Measurements from ENCODE around the gene CIBAR2. TPM values are rescaled to one million over a fixed set of nuclear protein-coding genes. Genes with fewer than 3 reads are reported as not detected.

Gene CIBAR2
- total and polyA plus RNA-seq, 9 of the 15 experiments (the other 6 are each of a cell fraction or from before 2014, with no cell fraction given): not detected

DNA sequence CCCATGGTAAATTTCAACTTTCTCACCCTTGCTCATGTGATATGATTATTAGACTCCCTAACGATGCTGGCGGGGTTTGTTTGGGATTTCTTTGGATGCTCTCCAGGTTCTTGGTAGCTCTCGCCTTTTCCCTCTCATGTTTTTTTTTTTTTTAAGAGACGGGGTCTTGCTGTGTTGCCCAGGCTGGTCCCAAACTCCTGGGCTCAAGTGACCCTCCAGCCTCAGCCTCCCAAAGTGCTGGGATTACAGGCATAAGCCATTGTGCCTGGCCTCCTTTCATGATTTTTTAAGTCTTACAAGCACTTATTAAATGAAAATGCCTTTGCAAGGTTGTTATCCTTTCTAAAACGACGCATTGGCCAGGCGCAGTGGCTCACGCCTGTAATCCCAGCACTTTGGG, 60.6 kb downstream of the CIBAR2 start (continued):
- TF ChIP-seq POLR3G (IDR thresholded peaks at IDR 0.05; ENCODE audit: extremely low read depth, insufficient read length, insufficient replicate concordance): no peak
- TF ChIP-seq RBM25 (IDR thresholded peaks at IDR 0.05; ENCODE audit: low read depth, low read length, severe bottlenecking): peak; percentile 26
- no peak for TF ChIP-seq ETV6 (IDR thresholded peaks at IDR 0.05; ENCODE audit: borderline replicate concordance in 1 of 2, low read depth in 2 of 2, low read length in 1 of 2)
- TF ChIP-seq ETV6 (CRISPR knock-in tag; IDR thresholded peaks at IDR 0.05; ENCODE audit: borderline replicate concordance): no peak
- TF ChIP-seq TAF7 (tag; IDR thresholded peaks at IDR 0.05): no peak
- TF ChIP-seq HNRNPK (IDR thresholded peaks at IDR 0.05; ENCODE audit: low read depth, low read length, poor library complexity, severe bottlenecking): no peak
- TF ChIP-seq CHD1 (IDR thresholded peaks at IDR 0.05; ENCODE audit: low read length): peak; percentile 46
- TF ChIP-seq PTBP1 (IDR thresholded peaks at IDR 0.05; ENCODE audit: low read depth, low read length): no peak
- TF ChIP-seq ETS2 (tag; IDR thresholded peaks at IDR 0.05; ENCODE audit: borderline replicate concordance, poor library complexity, severe bottlenecking): no peak
- TF ChIP-seq, protein P1, sequence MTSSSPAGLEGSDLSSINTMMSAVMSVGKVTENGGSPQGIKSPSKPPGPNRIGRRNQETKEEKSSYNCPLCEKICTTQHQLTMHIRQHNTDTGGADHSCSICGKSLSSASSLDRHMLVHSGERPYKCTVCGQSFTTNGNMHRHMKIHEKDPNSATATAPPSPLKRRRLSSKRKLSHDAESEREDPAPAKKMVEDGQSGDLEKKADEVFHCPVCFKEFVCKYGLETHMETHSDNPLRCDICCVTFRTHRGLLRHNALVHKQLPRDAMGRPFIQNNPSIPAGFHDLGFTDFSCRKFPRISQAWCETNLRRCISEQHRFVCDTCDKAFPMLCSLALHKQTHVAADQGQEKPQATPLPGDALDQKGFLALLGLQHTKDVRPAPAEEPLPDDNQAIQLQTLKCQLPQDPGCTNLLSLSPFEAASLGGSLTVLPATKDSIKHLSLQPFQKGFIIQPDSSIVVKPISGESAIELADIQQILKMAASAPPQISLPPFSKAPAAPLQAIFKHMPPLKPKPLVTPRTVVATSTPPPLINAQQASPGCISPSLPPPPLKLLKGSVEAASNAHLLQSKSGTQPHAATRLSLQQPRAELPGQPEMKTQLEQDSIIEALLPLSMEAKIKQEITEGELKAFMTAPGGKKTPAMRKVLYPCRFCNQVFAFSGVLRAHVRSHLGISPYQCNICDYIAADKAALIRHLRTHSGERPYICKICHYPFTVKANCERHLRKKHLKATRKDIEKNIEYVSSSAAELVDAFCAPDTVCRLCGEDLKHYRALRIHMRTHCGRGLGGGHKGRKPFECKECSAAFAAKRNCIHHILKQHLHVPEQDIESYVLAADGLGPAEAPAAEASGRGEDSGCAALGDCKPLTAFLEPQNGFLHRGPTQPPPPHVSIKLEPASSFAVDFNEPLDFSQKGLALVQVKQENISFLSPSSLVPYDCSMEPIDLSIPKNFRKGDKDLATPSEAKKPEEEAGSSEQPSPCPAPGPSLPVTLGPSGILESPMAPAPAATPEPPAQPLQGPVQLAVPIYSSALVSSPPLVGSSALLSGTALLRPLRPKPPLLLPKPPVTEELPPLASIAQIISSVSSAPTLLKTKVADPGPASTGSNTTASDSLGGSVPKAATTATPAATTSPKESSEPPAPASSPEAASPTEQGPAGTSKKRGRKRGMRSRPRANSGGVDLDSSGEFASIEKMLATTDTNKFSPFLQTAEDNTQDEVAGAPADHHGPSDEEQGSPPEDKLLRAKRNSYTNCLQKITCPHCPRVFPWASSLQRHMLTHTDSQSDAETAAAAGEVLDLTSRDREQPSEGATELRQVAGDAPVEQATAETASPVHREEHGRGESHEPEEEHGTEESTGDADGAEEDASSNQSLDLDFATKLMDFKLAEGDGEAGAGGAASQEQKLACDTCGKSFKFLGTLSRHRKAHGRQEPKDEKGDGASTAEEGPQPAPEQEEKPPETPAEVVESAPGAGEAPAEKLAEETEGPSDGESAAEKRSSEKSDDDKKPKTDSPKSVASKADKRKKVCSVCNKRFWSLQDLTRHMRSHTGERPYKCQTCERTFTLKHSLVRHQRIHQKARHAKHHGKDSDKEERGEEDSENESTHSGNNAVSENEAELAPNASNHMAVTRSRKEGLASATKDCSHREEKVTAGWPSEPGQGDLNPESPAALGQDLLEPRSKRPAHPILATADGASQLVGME (CRISPR knock-in tag; IDR thresholded peaks at IDR 0.05): no peak
- TF ChIP-seq BCOR (IDR thresholded peaks at IDR 0.05): peak; percentile 47

Measured in K562 (cell line).